ENCODE measurements around the gene PTPRD. TPM values are rescaled to one million over a fixed set of nuclear protein-coding genes. Genes with fewer than 3 reads are reported as not detected.

Gene PTPRD
- total RNA-seq, 1 experiment from 2014 or later, result 69.6 TPM

DNA sequence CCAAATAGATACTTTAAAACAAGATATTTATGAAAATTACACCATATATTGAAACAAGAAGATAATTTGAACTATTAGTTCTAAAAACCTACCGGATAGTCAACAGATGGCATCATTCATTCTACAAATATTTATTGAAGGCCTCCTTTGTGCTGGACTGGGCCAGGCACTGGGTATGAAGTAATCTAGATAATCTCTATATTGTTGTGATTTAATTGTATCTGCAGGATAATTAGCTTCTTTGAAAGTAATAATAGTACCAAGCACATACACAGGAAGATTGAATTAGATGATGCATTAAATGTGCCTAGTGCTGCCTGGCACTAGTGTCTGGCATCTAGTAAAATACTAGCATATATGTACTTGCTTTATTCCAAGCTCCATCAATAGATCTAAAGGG lies 2078.0 kb downstream of the PTPRD start:
- Mint-ChIP-seq H3K4me3 (no peak overlapping the region), H3K27ac (no peak overlapping the region), H3K36me3 (peaks cover 4% of the 10 kb centered on the region; the same call in 1 of the 2 replicates), H3K4me1 (peaks cover 27% of the 10 kb centered on the region), H3K9me3 (peaks cover 4% of the 10 kb centered on the region), H3K27me3 (ENCODE audit: low read depth) (no peaks in the 10 kb centered on the region)
- CTCF ChIA-PET, result no interaction called here
- DNase-seq (ENCODE audit: low spot score) (no peak), ATAC-seq (no peak)
- POLR2A ChIA-PET, result interaction anchor here (0.6 kb wide), 1 partner anchor 12 kb away, joined by 4 read pairs; no protein-coding TSS in a partner anchor
- TF ChIP-seq JAZF1 (CRISPR knock-in tag; IDR thresholded peaks at IDR 0.05) (no peak), TEAD4 (CRISPR knock-in tag; IDR thresholded peaks at IDR 0.05) (no peak), SMAD3 (CRISPR knock-in tag; IDR thresholded peaks at IDR 0.05; ENCODE audit: borderline replicate concordance) (no peak), TCF7 (CRISPR knock-in tag; IDR thresholded peaks at IDR 0.05; ENCODE audit: low read depth) (no peak), GTF2I (CRISPR knock-in tag; conservative IDR thresholded peaks at IDR 0.05) (no peak)

DNA sequence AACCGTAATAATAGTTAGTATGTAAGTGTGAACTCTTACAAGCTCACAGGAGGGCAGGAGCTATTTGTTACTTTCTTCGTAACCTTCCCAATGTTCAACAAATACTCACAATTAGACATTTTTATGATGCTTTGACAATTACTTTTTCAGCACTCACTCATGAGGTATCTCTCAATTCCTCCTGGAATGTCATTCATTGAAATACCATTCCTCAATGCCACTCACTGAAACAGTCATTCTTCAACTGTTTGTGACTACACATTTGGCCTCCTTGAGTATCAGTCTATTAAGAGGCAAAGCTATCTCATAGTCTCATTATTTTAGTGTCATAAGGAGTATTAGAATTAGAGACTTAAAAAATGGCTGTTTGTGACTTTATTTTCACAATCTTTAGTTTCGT lies 2079.1 kb downstream of the PTPRD start:
- peaks cover 1% of the 10 kb centered on the region; the same call in 1 of the 2 replicates for H3K36me3 Mint-ChIP-seq

DNA sequence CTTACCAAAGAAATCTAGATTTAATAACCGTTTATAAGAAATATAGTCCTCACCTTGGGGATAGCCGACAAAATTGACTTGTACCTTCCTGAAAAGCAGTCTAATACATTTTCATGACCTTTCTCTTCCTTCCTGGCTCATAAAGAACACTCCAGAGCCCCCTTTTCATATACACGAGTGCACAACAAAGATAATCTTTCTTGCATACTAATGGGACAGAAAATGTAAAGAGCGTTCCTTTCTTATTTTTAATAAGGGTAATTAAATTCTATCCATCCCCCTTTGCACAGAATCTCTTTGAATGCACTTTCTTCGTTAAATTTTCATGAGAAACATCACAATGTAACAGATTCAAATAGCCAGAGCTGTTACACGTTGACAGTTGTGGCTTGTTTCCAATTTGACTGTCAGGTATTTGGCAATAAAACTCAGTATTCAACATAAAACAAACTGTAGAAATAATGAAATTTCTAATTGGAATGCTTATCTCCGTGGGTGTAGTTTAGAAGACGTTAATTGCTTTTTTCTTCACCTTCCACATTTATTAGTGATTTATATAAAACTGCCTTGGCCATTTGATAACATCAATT lies 2080.9 kb downstream of the PTPRD start:
- no peaks in the 10 kb centered on the region for H3K9me3 Mint-ChIP-seq
- no peak overlapping the region; the same call in 1 of the 2 replicates for H3K27ac Mint-ChIP-seq
- CTCF ChIA-PET, result no interaction called here
- H3K4me3 Mint-ChIP-seq, result no peak overlapping the region
- ATAC-seq (no peak), DNase-seq (ENCODE audit: low spot score) (no peak)
- POLR2A ChIA-PET, result interaction anchor here (0.5 to 0.7 kb wide), 2 partner anchors 33 to 111 kb away, joined by 3 to 4 read pairs; no protein-coding TSS in a partner anchor
- H3K36me3 Mint-ChIP-seq, result no peaks in the 10 kb centered on the region
- no peaks in the 10 kb centered on the region for H3K27me3 Mint-ChIP-seq (ENCODE audit: low read depth)
- H3K4me1 Mint-ChIP-seq, result peaks cover 22% of the 10 kb centered on the region
- TF ChIP-seq, protein P1, sequence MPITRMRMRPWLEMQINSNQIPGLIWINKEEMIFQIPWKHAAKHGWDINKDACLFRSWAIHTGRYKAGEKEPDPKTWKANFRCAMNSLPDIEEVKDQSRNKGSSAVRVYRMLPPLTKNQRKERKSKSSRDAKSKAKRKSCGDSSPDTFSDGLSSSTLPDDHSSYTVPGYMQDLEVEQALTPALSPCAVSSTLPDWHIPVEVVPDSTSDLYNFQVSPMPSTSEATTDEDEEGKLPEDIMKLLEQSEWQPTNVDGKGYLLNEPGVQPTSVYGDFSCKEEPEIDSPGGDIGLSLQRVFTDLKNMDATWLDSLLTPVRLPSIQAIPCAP (CRISPR knock-in tag; IDR thresholded peaks at IDR 0.05), result no peak
- TF ChIP-seq, protein P2, sequence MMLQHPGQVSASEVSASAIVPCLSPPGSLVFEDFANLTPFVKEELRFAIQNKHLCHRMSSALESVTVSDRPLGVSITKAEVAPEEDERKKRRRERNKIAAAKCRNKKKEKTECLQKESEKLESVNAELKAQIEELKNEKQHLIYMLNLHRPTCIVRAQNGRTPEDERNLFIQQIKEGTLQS (CRISPR knock-in tag; conservative IDR thresholded peaks at IDR 0.05), result no peak
- TF ChIP-seq, protein P3, sequence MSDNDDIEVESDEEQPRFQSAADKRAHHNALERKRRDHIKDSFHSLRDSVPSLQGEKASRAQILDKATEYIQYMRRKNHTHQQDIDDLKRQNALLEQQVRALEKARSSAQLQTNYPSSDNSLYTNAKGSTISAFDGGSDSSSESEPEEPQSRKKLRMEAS (CRISPR knock-in tag; IDR thresholded peaks at IDR 0.05), result no peak
- TF ChIP-seq IRF2 (CRISPR knock-in tag; IDR thresholded peaks at IDR 0.05; ENCODE audit: borderline replicate concordance, low read depth) (no peak), CREB1 (CRISPR knock-in tag; IDR thresholded peaks at IDR 0.05) (no peak)
- TF ChIP-seq, protein P4, sequence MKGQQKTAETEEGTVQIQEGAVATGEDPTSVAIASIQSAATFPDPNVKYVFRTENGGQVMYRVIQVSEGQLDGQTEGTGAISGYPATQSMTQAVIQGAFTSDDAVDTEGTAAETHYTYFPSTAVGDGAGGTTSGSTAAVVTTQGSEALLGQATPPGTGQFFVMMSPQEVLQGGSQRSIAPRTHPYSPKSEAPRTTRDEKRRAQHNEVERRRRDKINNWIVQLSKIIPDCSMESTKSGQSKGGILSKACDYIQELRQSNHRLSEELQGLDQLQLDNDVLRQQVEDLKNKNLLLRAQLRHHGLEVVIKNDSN (CRISPR knock-in tag; IDR thresholded peaks at IDR 0.05), result no peak

More for the DNA sequence above, 2079.1 kb downstream of the PTPRD start:
- peaks cover 1% of the 10 kb centered on the region for H3K9me3 Mint-ChIP-seq
- CTCF ChIA-PET, result no interaction called here
- H3K27ac Mint-ChIP-seq, result no peak overlapping the region
- H3K4me3 Mint-ChIP-seq, result no peak overlapping the region
- TF ChIP-seq, protein P5, sequence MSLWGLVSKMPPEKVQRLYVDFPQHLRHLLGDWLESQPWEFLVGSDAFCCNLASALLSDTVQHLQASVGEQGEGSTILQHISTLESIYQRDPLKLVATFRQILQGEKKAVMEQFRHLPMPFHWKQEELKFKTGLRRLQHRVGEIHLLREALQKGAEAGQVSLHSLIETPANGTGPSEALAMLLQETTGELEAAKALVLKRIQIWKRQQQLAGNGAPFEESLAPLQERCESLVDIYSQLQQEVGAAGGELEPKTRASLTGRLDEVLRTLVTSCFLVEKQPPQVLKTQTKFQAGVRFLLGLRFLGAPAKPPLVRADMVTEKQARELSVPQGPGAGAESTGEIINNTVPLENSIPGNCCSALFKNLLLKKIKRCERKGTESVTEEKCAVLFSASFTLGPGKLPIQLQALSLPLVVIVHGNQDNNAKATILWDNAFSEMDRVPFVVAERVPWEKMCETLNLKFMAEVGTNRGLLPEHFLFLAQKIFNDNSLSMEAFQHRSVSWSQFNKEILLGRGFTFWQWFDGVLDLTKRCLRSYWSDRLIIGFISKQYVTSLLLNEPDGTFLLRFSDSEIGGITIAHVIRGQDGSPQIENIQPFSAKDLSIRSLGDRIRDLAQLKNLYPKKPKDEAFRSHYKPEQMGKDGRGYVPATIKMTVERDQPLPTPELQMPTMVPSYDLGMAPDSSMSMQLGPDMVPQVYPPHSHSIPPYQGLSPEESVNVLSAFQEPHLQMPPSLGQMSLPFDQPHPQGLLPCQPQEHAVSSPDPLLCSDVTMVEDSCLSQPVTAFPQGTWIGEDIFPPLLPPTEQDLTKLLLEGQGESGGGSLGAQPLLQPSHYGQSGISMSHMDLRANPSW (CRISPR knock-in tag; conservative IDR thresholded peaks at IDR 0.05; ENCODE audit: low read depth), result no peak
- no peak for TF ChIP-seq MYBL2 (CRISPR knock-in tag; IDR thresholded peaks at IDR 0.05)
- TF ChIP-seq, protein P6, sequence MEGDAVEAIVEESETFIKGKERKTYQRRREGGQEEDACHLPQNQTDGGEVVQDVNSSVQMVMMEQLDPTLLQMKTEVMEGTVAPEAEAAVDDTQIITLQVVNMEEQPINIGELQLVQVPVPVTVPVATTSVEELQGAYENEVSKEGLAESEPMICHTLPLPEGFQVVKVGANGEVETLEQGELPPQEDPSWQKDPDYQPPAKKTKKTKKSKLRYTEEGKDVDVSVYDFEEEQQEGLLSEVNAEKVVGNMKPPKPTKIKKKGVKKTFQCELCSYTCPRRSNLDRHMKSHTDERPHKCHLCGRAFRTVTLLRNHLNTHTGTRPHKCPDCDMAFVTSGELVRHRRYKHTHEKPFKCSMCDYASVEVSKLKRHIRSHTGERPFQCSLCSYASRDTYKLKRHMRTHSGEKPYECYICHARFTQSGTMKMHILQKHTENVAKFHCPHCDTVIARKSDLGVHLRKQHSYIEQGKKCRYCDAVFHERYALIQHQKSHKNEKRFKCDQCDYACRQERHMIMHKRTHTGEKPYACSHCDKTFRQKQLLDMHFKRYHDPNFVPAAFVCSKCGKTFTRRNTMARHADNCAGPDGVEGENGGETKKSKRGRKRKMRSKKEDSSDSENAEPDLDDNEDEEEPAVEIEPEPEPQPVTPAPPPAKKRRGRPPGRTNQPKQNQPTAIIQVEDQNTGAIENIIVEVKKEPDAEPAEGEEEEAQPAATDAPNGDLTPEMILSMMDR (IDR thresholded peaks at IDR 0.05), result no peak
- TF ChIP-seq, protein P7, sequence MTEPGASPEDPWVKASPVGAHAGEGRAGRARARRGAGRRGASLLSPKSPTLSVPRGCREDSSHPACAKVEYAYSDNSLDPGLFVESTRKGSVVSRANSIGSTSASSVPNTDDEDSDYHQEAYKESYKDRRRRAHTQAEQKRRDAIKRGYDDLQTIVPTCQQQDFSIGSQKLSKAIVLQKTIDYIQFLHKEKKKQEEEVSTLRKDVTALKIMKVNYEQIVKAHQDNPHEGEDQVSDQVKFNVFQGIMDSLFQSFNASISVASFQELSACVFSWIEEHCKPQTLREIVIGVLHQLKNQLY (CRISPR knock-in tag; IDR thresholded peaks at IDR 0.05), result no peak
- TF ChIP-seq SOX15 (CRISPR knock-in tag; IDR thresholded peaks at IDR 0.05), result no peak
- TF ChIP-seq, protein P8, sequence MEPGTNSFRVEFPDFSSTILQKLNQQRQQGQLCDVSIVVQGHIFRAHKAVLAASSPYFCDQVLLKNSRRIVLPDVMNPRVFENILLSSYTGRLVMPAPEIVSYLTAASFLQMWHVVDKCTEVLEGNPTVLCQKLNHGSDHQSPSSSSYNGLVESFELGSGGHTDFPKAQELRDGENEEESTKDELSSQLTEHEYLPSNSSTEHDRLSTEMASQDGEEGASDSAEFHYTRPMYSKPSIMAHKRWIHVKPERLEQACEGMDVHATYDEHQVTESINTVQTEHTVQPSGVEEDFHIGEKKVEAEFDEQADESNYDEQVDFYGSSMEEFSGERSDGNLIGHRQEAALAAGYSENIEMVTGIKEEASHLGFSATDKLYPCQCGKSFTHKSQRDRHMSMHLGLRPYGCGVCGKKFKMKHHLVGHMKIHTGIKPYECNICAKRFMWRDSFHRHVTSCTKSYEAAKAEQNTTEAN (CRISPR knock-in tag; IDR thresholded peaks at IDR 0.05), result no peak
- H3K4me1 Mint-ChIP-seq, result peaks cover 27% of the 10 kb centered on the region
- ATAC-seq, result no peak
- no peak for DNase-seq (ENCODE audit: low spot score)
- POLR2A ChIA-PET, result no interaction called here
- H3K27me3 Mint-ChIP-seq (ENCODE audit: low read depth), result no peaks in the 10 kb centered on the region
